Measurements from ENCODE around the gene UMODL1. TPM values are rescaled to one million over a fixed set of nuclear protein-coding genes. Genes with fewer than 3 reads are reported as not detected.

The UMODL1 gene
- total and polyA plus RNA-seq, 2 of the 13 experiments (the other 11 are each of a cell fraction or from before 2014, with no cell fraction given) = not detected

DNA sequence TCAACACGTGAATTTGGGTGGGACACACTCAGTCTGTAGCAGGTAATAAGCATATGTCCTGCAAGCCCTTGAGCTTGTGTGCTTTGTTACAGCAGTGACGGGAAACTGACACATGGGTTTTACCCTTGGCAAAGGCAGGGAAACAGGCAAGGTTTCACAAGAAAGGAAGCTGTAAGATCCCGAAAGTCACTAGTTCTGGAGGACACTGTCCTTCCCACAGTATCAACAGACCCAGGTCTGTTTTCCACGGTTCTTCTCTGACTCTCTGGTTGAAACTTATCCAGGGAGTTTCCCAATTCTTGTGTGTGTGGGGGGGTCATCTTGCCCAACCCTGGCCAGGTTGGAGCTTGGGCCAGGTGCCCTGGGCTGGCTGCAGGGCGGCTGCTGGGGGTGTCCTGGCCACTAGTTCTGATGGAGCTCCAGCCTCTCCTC lies 31.6 kb upstream of the UMODL1 start:
- BruUV-seq (replicated peaks) = no TSS peak
- no peak overlapping the region for H2AFZ ChIP-seq (ENCODE audit: low read length)
- H3K79me2 ChIP-seq (ENCODE audit: insufficient read depth, low read length) = no peaks in the 10 kb centered on the region
- peaks cover 2 to 29% of the 10 kb centered on the region in 2 experiments; a peak in 3 of 5 replicates for H3K27me3 ChIP-seq (ENCODE audit: control insufficient read depth in 1 of 2, insufficient read depth in 2 of 2, low read length in 2 of 2)
- FAIRE-seq (no peak), ATAC-seq (no peak), DNase-seq (ENCODE audit: low spot score) (no peak)
- no peak overlapping the region; a peak in 1 of 6 replicates for H3K4me3 ChIP-seq (replicated peaks in 1 of 3; ENCODE audit: insufficient read depth in 1 of 3, low read depth in 2 of 3, low read length in 3 of 3)
- 0% methylated on average over 4 of the region's 5 CpGs for WGBS (ENCODE audit: low lambda C conversion rate)
- TF ChIP-seq CEBPB (IDR thresholded peaks at IDR 0.05; ENCODE audit: borderline replicate concordance, low read depth, low read length) (0 out of 2 replicates have a peak, but pooled peaks have one; percentile 7), ZBTB3 (CRISPR knock-in tag; IDR thresholded peaks at IDR 0.05; ENCODE audit: borderline replicate concordance, low read depth) (no peak), STAT5B (CRISPR knock-in tag; IDR thresholded peaks at IDR 0.05) (no peak), TP53 (CRISPR knock-in tag; conservative IDR thresholded peaks at IDR 0.05) (0 out of 2 replicates have a peak, but pooled peaks have one; percentile 28), GATAD1 (CRISPR knock-in tag; IDR thresholded peaks at IDR 0.05) (no peak), HIVEP1 (CRISPR knock-in tag; IDR thresholded peaks at IDR 0.05) (no peak), ZFAT (CRISPR knock-in tag; conservative IDR thresholded peaks at IDR 0.05) (0 out of 2 replicates have a peak, but pooled peaks have one; percentile 31), SMARCC2 (IDR thresholded peaks at IDR 0.05) (no peak)
- TF ChIP-seq, protein P1, sequence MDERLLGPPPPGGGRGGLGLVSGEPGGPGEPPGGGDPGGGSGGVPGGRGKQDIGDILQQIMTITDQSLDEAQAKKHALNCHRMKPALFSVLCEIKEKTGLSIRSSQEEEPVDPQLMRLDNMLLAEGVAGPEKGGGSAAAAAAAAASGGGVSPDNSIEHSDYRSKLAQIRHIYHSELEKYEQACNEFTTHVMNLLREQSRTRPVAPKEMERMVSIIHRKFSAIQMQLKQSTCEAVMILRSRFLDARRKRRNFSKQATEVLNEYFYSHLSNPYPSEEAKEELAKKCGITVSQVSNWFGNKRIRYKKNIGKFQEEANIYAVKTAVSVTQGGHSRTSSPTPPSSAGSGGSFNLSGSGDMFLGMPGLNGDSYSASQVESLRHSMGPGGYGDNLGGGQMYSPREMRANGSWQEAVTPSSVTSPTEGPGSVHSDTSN (CRISPR knock-in tag; IDR thresholded peaks at IDR 0.05) = no peak
- ChIA-PET CTCF (ENCODE audit: low intra/inter-chr PET ratio, low total read pairs) (no interaction called here), POLR2A (interaction anchor here (0.9 kb wide), 1 partner anchor 324 kb away, joined by 3 read pairs; no protein-coding TSS in a partner anchor)
- H3K9me3 ChIP-seq (ENCODE audit: low read length) = no peaks in the 10 kb centered on the region
- no peak overlapping the region for H3K9ac ChIP-seq (ENCODE audit: insufficient read depth, low read depth, low read length)
- in situ Hi-C loops (cut with HindIII; ENCODE audit: extremely low pct_ligation_motif_present, low pct_unique_long_range_greater_than_20kb) (no loop called here), intact Hi-C loops (cut with micrococcal nuclease; ENCODE audit: unreplicated experiment) (no loop called here)
- no peaks in the 10 kb centered on the region for H3K36me3 ChIP-seq (replicated peaks in 1 of 2; ENCODE audit: control insufficient read depth in 1 of 2, insufficient read depth in 2 of 2, low read length in 2 of 2)
- no peaks in the 10 kb centered on the region for H4K20me1 ChIP-seq (ENCODE audit: insufficient read depth, low read length)
- H3K27ac ChIP-seq (ENCODE audit: extremely low read length, insufficient read depth, low read length) = no peak overlapping the region
- peak overlapping the region; percentile 44 for H3K4me2 ChIP-seq (ENCODE audit: low read depth, low read length)
- peaks cover 38% of the 10 kb centered on the region for H3K4me1 ChIP-seq (ENCODE audit: insufficient read depth, low read length)
